ENCODE results near the gene VPS13D.
"Not testable (repeated sequence)": the region's sequence is repeated elsewhere in the genome, so short reads cannot be mapped to it uniquely, and the experiment has no call there.

VPS13D gene

GRCh38 chr1:12499539-12500240 is 269.9 kb downstream of the VPS13D start:
- no peak for DNase-seq

DNA sequence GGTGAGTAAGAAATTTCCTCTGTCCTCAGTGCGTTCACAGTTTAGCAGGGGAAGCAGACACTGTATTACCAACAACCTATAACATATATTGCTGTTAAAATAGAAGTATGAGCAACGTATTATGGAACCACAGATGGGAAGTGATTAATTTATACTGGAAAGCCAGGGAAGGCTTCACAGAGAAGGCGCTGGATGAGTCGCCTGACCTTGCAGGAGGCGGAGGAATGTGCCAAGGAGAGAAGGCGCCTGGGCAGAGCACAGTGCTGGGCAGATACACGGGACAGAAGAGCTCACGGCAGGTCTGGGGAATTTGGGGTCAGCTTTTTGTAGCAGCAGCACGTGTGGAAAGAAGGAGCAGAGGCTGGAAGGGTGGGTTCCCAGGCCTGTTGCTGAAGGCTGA is 271.8 kb downstream of the VPS13D start:
- no peak for DNase-seq

GRCh38 chr1:12502336-12503109 is 272.7 kb downstream of the VPS13D start:
- DNase-seq: no peak

- DNase-seq: no peak
These were observed 273.9 kb downstream of the VPS13D start for GRCh38 chr1:12503709-12504108.

- no peak for DNase-seq
These were observed 274.8 kb downstream of the VPS13D start for GRCh38 chr1:12504601-12505000.

DNA sequence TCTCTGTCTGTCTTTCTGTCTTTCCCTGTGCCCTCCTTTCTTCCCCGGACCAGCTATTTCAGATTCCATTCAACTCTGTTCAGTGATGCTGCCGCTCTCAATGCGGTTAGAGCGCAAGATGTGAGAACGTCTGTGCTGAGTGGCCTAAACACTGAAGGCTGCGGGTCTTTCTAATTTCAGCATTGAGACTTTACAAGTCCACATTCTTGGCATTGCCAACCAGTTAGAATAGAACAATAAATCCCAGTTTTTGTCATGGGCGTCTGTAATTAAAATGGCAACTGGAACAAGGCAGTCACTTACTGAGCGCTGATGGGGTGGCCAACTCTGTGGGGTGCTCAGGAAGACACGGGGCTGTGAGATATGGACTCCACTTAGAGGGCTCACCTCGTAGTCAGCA is 275.4 kb downstream of the VPS13D start:
- no peak for DNase-seq

DNA sequence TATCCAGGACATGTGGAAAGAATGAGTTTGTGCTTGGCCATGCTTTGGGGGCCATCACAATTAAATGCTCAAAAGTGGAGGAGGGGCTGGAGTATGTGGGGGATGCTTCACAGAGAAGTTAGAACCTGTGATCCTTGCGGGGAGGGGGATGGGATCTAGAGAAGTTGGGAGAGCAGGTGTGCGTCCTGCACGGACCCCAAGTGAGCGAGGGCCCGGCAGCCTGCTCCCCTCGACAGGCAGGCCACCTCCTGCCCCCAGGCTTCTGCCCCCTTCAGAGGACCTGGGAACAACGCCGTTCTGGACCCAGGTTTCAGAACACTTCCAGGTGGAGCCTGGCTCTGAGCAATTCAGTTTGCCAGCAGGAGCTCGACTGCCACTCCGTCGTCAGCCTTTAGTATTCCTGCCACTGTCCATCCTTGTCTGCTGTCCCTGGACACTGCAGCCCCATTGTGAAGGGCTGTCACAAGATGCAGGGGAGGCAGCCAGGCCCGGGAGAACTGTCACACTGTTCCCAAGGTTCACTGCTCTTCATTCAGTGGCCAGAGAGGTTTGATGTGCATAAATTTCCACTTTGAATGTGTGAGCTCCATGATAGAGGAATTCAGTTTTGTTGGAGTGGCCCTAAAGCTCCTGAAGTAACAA is 275.9 kb downstream of the VPS13D start:
- no peak for DNase-seq

GRCh38 chr1:12506281-12507280 is 276.8 kb downstream of the VPS13D start:
- DNase-seq: no peak

DNA sequence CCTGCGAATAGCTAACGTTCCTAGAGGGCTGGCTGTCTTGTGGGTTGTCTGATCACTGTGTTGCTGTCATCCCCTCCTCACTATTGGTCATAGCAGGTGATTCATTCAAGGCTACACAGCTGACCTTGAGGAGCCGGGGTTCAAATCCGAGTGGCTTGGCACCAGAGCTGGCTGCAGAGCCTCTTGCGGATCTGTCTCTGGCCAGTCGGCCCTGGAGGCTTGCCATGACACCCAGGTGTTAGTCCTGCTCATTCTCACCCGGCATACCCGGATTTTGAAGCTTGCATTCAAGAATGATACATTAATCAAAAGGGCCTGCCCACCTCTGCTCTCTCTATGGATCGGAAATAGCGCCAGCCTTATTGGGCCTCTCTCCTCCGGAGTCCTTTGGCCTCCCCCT is 277.8 kb downstream of the VPS13D start:
- DNase-seq: no peak

DNA sequence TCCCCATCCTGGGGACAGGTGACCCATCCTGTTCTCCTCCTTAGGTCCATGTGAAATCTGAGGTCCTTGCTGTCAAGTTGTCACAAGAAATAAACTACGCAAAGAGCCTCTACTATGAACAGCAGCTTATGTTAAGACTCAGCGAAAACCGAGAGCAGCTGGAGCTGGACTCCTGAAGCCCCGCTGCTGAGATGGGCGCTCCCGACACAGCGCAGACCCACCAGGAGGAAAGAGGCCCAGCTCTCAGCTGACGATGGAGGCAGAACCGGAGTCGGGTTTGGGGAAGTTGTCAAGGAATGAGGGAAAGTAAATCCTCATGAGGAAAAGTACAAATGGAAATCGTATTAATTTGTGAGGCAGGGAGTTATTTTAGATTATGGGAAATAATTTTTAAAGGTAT is 279.0 kb downstream of the VPS13D start:
- no peak for DNase-seq

DNA sequence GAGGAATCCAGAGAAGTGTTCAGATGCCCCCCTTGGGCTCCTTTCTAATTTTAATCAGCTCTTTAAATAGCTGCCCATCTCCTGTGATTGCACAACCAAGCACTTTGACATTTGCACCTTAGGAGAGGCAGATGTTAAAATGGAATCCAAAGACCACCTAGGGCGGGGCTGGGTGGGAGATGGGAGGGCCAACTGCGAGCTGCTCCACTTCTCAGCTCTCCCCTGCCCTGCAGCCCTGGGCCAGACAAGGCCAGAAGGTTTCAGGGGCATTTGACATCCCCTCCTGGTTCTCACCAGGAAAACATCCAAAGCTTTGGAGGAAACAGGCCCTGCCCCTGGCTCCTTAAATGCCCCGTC is 281.3 kb downstream of the VPS13D start:
- no peak for DNase-seq

GRCh38 chr1:12511516-12512468 is 282.0 kb downstream of the VPS13D start:
- DNase-seq: no peak

DNA sequence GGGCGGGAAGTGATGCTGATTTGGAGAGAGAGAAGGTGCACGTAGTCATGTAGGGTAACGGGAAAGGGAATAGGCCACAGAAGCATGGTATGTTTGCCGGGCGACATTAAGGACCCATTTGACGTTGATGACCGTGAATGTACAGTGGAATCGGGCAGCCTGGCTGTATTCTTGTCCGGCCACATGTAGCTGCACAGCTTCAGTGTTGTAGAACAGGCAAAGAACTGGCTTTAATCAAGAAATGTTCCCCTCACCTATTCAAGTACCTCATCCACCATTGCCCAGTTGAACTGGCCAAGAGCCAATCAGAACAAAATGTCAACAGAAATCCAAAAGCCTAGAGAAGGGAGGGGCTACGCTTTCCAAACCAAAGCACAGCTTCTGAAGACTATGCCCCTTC is 283.4 kb downstream of the VPS13D start:
- DNase-seq: no peak

DNA sequence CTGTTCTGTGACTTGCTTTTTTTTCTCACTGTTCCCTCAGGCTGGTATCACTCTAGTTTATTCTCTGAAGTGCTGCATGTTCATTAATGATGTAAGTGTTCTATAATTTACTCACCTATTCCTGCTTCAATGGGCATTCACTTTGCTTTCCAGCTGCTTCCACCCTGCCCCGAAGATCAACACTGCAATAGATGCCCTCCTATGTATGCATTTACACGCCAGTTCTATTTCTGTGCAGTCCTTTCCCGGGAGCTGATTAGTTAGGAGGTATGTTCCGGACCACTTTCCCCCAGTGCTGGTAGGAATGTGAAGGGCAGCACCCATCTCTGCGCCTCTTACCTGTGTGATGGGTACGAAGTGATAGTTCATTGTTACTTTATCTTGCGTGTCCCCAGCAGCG is 284.8 kb downstream of the VPS13D start:
- DNase-seq: no peak

- no peak for DNase-seq
These were observed 285.4 kb downstream of the VPS13D start for GRCh38 chr1:12515234-12515633.

DNA sequence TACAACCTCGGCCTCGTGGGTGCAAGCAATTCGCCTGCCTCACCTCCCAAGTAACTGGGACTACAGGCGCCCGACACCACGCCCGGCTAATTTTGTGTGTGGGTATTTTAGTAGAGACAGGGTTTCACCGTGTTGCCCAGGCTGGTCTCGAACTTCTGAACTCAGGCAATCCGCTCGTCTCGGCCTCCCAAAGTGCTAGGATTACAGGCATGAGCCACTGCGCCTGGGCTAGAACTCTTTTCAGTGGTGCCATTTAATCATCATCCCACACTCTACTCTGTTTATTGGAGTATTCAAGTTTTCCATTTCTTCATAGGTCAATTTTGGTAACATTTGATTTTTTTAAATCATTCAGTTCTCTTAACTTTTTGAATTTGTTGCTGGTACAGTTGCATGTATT is 286.9 kb downstream of the VPS13D start:
- DNase-seq: no peak

DNA sequence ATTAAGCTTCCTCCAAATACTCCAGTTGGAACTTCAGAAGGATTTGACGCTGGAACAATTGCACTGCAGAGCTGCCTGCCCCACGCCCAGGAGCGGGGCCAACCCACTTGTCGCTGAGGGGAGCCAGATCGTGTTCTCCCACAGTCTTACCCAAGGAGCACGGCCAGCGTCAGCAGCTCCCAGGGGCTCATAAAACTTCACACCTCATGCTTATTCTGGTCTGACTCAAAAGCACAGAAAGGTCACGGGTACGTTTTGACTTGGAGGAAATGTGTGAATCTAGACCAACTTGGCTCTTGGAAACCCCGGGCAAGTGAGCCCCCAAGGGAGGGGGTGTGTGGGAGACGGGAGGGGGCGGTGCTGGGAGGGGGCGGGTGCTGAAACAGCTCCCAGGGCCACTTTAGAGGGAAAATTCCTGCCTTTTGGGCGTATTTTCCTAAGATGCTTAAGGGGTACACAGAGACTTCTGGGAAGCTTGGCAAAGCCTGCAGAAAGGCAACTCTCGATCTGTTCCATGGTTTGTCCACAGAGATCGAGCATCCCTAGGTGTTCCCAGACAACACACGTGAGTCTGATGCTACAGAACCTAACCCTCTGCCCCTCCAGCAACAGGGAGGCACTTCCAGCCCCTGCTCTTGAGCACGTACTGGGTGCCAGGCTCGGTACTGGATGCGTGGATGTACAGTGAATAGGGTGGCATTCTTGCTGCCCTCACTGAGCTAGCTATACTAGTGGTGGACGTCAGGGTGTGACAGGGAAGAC is 289.3 kb downstream of the VPS13D start:
- DNase-seq: peak; percentile 70

- DNase-seq: no peak
These were observed 290.0 kb downstream of the VPS13D start for GRCh38 chr1:12519693-12520364.

- DNase-seq: no peak
These were observed 291.3 kb downstream of the VPS13D start for GRCh38 chr1:12521096-12521495.

DNA sequence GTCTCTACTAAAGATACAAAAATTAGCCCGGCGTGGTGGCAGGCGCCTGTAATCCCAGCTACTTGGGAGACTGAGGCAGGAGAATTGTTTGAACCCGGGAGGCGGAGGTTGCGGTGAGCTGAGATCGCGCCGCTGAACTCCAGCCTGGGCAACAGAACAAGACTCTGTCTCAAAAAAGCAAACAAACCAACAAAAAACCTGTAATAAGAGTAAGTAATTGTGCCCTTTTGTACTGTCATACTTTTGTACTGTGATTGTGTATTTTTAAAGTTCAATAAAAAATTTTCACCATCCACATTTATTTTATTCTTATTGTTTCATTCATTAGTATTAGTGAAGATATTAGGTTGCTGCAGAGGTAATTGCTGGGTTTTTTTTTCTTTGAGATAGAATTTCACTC is 292.9 kb downstream of the VPS13D start:
- not testable (repeated sequence) for DNase-seq

Data from femur (tissue), 1 donor.